Ascending aorta (tissue), 2 donors: Measurements from ENCODE around the gene RPL36. TPM values are rescaled to one million over a fixed set of nuclear protein-coding genes. Genes with fewer than 3 reads are reported as not detected.

Source experiments
- DNase-seq, 2 donors: peaks; one replicate each; pipeline ENCODE4 v3.0.0-alpha.2; 2019; ENCODE audit warnings: low spot score in 2 of 2
- H3K27ac ChIP-seq, 2 donors: fragments of 200-600 bp; sonication (generic); one replicate each; pipeline ENCODE4 v1.5.1; 2016 to 2017; ENCODE audit warnings: mild to moderate bottlenecking in 1 of 2
- H3K27me3 ChIP-seq: fragments of 200-600 bp; sonication (generic); one replicate; pipeline ENCODE4 v1.5.1; 2017
- H3K36me3 ChIP-seq, 2 donors: fragments of 200-600 bp; sonication (generic); one replicate each; pipeline ENCODE4 v1.5.1; 2016
- H3K4me1 ChIP-seq, 2 donors: fragments of 200-600 bp; sonication (generic); one replicate each; pipeline ENCODE4 v1.5.1; 2016 to 2017; ENCODE audit warnings: mild to moderate bottlenecking in 1 of 2
- H3K4me3 ChIP-seq, 2 donors: fragments of 200-600 bp; sonication (generic); one replicate each; pipeline ENCODE4 v1.5.1; 2016 to 2017; ENCODE audit warnings: mild to moderate bottlenecking in 1 of 2
- H3K9me3 ChIP-seq, 2 donors: fragments of 200-600 bp; sonication (generic); one replicate each; pipeline ENCODE4 v1.5.1; 2016
- intact Hi-C: fragments of 100-400 bp; cut with DNase I; formaldehyde crosslinking; loops from one replicate; pipeline ENCODE4 v1.15.1; 2023
- total RNA-seq: library from RNA; depleted of rRNA; stranded (reverse); fragments of >200 nt; gene quantifications from one replicate; pipeline ENCODE4 v1.1.0, GENCODE V29; 2016
- TF ChIP-seq, protein P1 (sequence below), 3 experiments: fragments of 200-600 bp in 2 of 3; fragments of 450-650 bp in 1 of 3; sonication (generic) in 2 of 3; IDR thresholded peaks; one replicate each; pipeline ENCODE4 v1.5.1; 2016 to 2019; ENCODE audit warnings: antibody characterized with exemption in 3 of 3, mild to moderate bottlenecking in 1 of 3, moderate library complexity in 1 of 3

RPL36 gene
- total RNA-seq, 1 donor from 2014 or later: 885 TPM

DNA sequence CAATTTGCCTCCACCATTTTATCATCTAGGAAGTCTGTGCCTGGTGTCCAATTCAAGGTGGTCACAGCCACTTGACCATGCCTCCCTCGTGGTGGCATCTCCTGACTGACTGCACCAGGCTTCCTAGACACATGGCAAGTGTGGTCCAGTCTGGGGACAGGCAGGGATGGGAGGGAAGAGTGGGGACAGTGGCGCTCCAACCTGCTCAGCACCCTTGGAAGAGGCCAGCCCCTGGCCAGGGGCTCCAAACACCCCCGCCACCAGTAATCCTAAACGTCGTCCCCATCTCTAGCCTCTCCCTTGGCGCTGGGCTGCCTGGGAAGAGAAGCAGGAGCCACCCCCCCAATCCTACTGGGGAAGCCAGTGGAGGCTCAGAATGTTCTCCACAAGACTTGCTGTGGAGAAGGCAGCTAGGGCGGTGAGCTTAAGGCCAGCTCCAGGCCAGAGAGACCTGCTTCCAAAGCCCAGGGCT is 2.7 kb downstream of the RPL36 start:
- intact Hi-C loops: no loop called here
- Histone ChIP-seq H3K27me3 (no peaks in the 10 kb centered on the region), H3K9me3 (no peaks in the 10 kb centered on the region), H3K4me1 (peaks cover 5 to 11% of the 10 kb centered on the region in 2 donors), H3K27ac (no peak overlapping the region), H3K4me3 (no peak overlapping the region), H3K36me3 (peaks cover 55 to 58% of the 10 kb centered on the region in 2 donors)
- TF ChIP-seq, protein P1, sequence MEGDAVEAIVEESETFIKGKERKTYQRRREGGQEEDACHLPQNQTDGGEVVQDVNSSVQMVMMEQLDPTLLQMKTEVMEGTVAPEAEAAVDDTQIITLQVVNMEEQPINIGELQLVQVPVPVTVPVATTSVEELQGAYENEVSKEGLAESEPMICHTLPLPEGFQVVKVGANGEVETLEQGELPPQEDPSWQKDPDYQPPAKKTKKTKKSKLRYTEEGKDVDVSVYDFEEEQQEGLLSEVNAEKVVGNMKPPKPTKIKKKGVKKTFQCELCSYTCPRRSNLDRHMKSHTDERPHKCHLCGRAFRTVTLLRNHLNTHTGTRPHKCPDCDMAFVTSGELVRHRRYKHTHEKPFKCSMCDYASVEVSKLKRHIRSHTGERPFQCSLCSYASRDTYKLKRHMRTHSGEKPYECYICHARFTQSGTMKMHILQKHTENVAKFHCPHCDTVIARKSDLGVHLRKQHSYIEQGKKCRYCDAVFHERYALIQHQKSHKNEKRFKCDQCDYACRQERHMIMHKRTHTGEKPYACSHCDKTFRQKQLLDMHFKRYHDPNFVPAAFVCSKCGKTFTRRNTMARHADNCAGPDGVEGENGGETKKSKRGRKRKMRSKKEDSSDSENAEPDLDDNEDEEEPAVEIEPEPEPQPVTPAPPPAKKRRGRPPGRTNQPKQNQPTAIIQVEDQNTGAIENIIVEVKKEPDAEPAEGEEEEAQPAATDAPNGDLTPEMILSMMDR (IDR thresholded peaks at IDR 0.05): no peak
- no peak for DNase-seq

DNA sequence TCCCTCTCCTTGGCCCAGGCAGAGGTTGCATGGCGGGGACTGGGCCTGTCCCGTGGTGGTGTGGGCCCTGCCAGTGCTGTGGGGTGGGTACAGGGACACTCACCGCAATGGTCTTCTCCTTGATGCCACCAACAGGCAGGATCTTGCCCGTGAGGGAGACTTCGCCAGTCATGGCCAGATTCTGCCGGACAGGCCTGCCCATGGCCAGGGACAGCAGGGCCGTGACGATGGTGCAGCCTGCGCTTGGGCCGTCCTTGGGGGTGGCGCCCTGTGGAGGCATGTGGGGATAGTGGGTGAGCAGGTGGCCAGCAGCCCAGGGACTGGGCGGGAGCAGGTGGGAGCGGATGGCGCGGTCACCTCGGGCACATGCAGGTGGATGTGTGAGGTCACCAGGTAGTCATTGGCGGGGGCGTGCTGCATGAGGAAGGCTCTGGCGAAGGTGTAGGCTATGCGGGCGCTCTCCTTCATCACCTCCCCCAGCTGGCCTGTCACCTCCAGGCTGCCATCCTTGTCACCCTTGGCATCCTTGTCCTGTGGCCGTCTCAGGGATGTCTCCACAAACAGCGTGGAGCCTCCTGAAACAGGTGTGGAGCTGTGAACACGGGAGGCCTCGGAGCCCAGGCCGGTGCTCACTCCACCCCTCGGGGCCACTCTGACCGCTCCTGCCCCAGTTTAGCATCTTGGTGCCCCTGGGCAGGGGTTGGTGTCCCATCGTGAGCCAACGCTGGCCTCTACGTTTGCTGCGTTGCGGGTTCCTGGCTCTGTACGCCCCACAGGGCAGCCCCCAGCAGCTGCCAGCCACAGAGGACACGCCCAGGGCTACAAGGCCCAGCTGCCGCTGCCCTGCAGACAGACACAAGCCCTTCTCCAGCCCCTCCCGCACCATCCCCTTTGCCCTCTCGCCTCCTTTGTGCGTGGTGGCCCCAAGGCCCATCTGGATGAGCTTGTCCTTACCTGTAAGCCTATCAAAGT is 3.4 kb downstream of the RPL36 start:
- H3K36me3 ChIP-seq: peaks cover 62 to 65% of the 10 kb centered on the region in 2 donors
- TF ChIP-seq, protein P1 (IDR thresholded peaks at IDR 0.05): no peak
- intact Hi-C loops: no loop called here
- no peaks in the 10 kb centered on the region for H3K9me3 ChIP-seq
- no peak overlapping the region for H3K4me3 ChIP-seq
- H3K4me1 ChIP-seq: peaks cover 5 to 11% of the 10 kb centered on the region in 2 donors
- no peak overlapping the region for H3K27ac ChIP-seq
- DNase-seq: no peak
- H3K27me3 ChIP-seq: no peaks in the 10 kb centered on the region

DNA sequence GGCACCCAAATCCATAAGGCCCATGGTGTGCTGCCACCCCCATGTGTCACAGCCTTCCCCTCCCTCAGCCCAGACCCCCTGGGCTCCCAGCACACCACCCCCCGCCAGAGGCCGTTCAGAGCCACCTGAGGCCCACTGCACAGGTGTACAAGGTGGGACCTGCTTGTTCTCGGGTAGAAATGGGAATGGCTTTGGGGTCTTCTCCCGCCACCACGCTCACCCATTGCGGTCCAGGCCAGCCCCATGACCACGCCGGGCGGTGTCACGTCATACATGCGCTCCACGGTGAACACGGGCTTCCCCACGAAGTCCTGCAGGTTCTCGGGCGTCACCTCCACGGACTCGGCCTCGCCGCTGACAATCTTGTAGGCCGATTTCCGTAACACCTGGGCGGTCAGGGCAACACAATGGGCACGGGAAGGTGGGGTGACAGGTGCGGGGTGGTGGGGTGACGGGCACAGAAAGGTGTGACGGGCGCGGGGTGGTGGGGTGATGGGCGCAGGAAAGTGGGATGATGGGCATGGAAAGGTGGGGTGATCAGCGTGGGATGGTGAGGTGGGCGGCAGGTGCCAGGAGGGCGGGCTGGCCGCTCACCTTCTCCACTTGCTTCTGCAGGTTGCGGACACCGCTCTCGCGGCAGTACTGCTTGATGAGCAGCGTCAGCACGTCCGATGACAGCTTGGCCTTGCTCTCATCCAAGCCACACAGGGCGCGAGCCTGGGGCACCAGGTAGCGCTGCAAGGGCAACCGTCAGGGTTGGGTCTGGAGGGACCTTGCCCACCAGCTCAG is 4.3 kb downstream of the RPL36 start:
- intact Hi-C loops: no loop called here
- H3K4me3 ChIP-seq: no peak overlapping the region
- H3K9me3 ChIP-seq: no peaks in the 10 kb centered on the region
- H3K36me3 ChIP-seq: peaks cover 69 to 74% of the 10 kb centered on the region in 2 donors
- TF ChIP-seq, protein P1 (IDR thresholded peaks at IDR 0.05): no peak
- DNase-seq: no peak
- no peak overlapping the region for H3K27ac ChIP-seq
- H3K27me3 ChIP-seq: no peaks in the 10 kb centered on the region
- H3K4me1 ChIP-seq: peaks cover 5 to 11% of the 10 kb centered on the region in 2 donors

DNA sequence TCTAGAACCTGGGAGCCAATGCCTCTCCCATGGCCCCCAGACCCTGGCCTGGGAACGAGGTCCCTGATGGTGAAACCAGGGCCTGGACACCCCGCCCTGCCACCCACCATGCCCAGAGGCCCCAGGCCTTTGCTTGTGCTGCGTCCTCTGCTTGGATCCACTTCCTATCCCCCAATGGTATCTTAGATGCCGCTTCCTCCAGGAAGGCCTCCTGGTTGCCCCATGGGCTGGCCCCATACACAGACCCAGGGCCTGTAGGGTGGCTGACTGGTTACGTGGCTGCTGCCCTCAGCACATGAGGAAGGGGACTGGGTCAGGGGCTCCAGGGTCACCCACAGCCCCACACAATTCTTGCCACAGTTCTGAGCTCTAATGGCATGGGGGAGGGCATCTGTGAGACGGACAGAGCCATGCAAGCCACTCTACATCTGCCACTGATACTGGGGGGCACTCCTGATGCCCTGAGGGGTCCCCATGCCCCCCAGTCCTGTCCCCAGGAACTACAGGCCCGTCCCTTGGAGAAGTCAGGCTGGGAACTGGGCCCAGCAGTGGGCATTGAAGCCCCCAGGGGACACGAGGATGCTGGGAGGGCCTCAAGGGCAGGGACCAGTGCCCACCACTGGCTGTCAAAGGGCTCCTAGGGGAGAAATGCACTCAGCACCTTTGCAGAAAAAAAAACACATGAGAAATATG is 5.0 kb downstream of the RPL36 start:
- DNase-seq: no peak
- intact Hi-C loops: no loop called here
- peaks cover 77 to 78% of the 10 kb centered on the region in 2 donors for H3K36me3 ChIP-seq

More for the DNA sequence above, 5.0 kb downstream of the RPL36 start:
- no peak overlapping the region for H3K4me3 ChIP-seq
- no peaks in the 10 kb centered on the region for H3K27me3 ChIP-seq
- TF ChIP-seq, protein P1 (IDR thresholded peaks at IDR 0.05): no peak
- no peak overlapping the region for H3K27ac ChIP-seq
- H3K4me1 ChIP-seq: peaks cover 5 to 11% of the 10 kb centered on the region in 2 donors
- no peaks in the 10 kb centered on the region for H3K9me3 ChIP-seq
